ENCODE measurements around the gene ZNF207.
"Not testable (repeated sequence)": the region's sequence is repeated elsewhere in the genome, so short reads cannot be mapped to it uniquely, and the experiment has no call there.

Gene ZNF207

GRCh38 chr17:32388613-32389459 lies 38.9 kb downstream of the ZNF207 start:
- TF ChIP-seq CTCF (IDR thresholded peaks at IDR 0.05; ENCODE audit: low read depth, low read length) = no peak
- DNase-seq (ENCODE audit: extremely low read depth, low read depth) = no peak

- no peak for TF ChIP-seq CTCF (IDR thresholded peaks at IDR 0.05; ENCODE audit: low read depth, low read length)
Measured at GRCh38 chr17:32393904-32394303, 43.9 kb downstream of the ZNF207 start.

GRCh38 chr17:32396343-32396742 lies 46.4 kb downstream of the ZNF207 start:
- DNase-seq (ENCODE audit: extremely low read depth, low read depth) = no peak
- no peak for TF ChIP-seq CTCF (IDR thresholded peaks at IDR 0.05; ENCODE audit: low read depth, low read length)

More at GRCh38 chr17:32393904-32394303, 43.9 kb downstream of the ZNF207 start:
- no peak for DNase-seq (ENCODE audit: extremely low read depth, low read depth)

- no peak for TF ChIP-seq CTCF (IDR thresholded peaks at IDR 0.05; ENCODE audit: low read depth, low read length)
Measured at GRCh38 chr17:32398946-32399345, 49.0 kb downstream of the ZNF207 start.

GRCh38 chr17:32410085-32410484 lies 60.1 kb downstream of the ZNF207 start:
- not testable (repeated sequence) for DNase-seq (ENCODE audit: extremely low read depth, low read depth)

More at GRCh38 chr17:32398946-32399345, 49.0 kb downstream of the ZNF207 start:
- DNase-seq (ENCODE audit: extremely low read depth, low read depth) = no peak

- no peak for TF ChIP-seq CTCF (IDR thresholded peaks at IDR 0.05; ENCODE audit: low read depth, low read length)
- no peak for DNase-seq (ENCODE audit: extremely low read depth, low read depth)
Measured at GRCh38 chr17:32426894-32427293, 76.9 kb downstream of the ZNF207 start.

GRCh38 chr17:32429598-32429997 lies 79.6 kb downstream of the ZNF207 start:
- TF ChIP-seq CTCF (IDR thresholded peaks at IDR 0.05; ENCODE audit: low read depth, low read length) = no peak
- DNase-seq (ENCODE audit: extremely low read depth, low read depth) = no peak
